Prostate gland (tissue), 2 donors: ENCODE data around the gene OPN4.

Experiments used
- CTCF ChIP-seq, 4 experiments: fragments of 200-600 bp in 2 of 4; fragments of 450-650 bp in 2 of 4; sonication (generic) in 2 of 4; IDR thresholded peaks; 1 replicate in 3 of 4; 2 replicates in 1 of 4; pipeline ENCODE4 v1.5.1; 2016 to 2019; ENCODE audit warnings: antibody characterized with exemption in 4 of 4, mild to moderate bottlenecking in 2 of 4, moderate library complexity in 2 of 4
- POLR2A ChIP-seq: fragments of 450-650 bp; IDR thresholded peaks from one replicate; pipeline ENCODE4 v1.6.1; 2016; ENCODE audit warnings: antibody characterized with exemption, mild to moderate bottlenecking

GRCh38 chr10:86665218-86665607, 10.9 kb downstream of the OPN4 start:
- TF ChIP-seq CTCF (IDR thresholded peaks at IDR 0.05) = no peak
- TF ChIP-seq POLR2A = no peak
